Vagina (tissue), 2 donors: ENCODE results near the gene KBTBD6.

ENCODE experiments used
- CTCF ChIP-seq, 3 experiments: fragments of 450-650 bp in 2 of 3; fragments of 200-600 bp in 1 of 3; sonication (generic) in 1 of 3; IDR thresholded peaks; one replicate each; pipeline ENCODE4 v1.5.1; 2017 to 2019; ENCODE audit warnings: antibody characterized with exemption in 3 of 3, mild to moderate bottlenecking in 2 of 3, moderate library complexity in 2 of 3
- POLR2A ChIP-seq, 2 donors: fragments of 450-650 bp; IDR thresholded peaks; one replicate each; pipeline ENCODE4 v1.6.1; 2017; ENCODE audit warnings: antibody characterized with exemption in 2 of 2, mild to moderate bottlenecking in 2 of 2, moderate library complexity in 2 of 2
- POLR2AphosphoS5 ChIP-seq, 2 donors: sonication (generic); formaldehyde crosslinking; IDR thresholded peaks; one replicate each; pipeline ENCODE4 v1.9.0; 2017; ENCODE audit warnings: antibody characterized with exemption in 2 of 2, mild to moderate bottlenecking in 2 of 2, low read depth in 1 of 2; ENCODE audit not compliant: insufficient read depth in 1 of 2

- no peak for TF ChIP-seq CTCF (IDR thresholded peaks at IDR 0.05)
- no peak for TF ChIP-seq POLR2A (IDR thresholded peaks at IDR 0.05)
- no peak for TF ChIP-seq POLR2AphosphoS5 (IDR thresholded peaks at IDR 0.05; ENCODE audit: insufficient read depth in 1 of 2, low read depth in 1 of 2)
Measured at GRCh38 chr13:41145136-41145908, 12.7 kb upstream of the KBTBD6 start.
